ENCODE measurements around the gene HOXD10.

The HOXD10 gene

GRCh38 chr2:176111846-176112374 is 4.7 kb upstream of the HOXD10 start:
- Histone ChIP-seq H3K9me3 (ENCODE audit: control insufficient read depth in 2 of 2, low read length in 2 of 2) (peaks cover 0 to 4% of the 10 kb centered on the region in 2 donors), H3K27ac (ENCODE audit: low read length) (no peak overlapping the region), H3K4me1 (ENCODE audit: control insufficient read depth, insufficient read depth, low read length) (peaks cover 14% of the 10 kb centered on the region), H3K4me3 (ENCODE audit: low read length in 2 of 2) (no peak overlapping the region), H3K36me3 (ENCODE audit: control insufficient read depth in 2 of 2, insufficient read depth in 2 of 2, low read length in 2 of 2) (no peaks in the 10 kb centered on the region), H3K9ac (ENCODE audit: low read length in 2 of 2) (no peak overlapping the region), H3K27me3 (ENCODE audit: control insufficient read depth in 1 of 2, insufficient read depth in 2 of 2, low read length in 2 of 2) (peaks cover 80 to 91% of the 10 kb centered on the region in 2 donors)

GRCh38 chr2:176112375-176113302 is 3.9 kb upstream of the HOXD10 start:
- H3K9ac ChIP-seq (ENCODE audit: low read length in 2 of 2): no peak overlapping the region
- no peak overlapping the region for H3K27ac ChIP-seq (ENCODE audit: low read length)

GRCh38 chr2:176114120-176114929 is 2.3 kb upstream of the HOXD10 start:
- no peaks in the 10 kb centered on the region for H3K36me3 ChIP-seq (ENCODE audit: control insufficient read depth in 2 of 2, insufficient read depth in 2 of 2, low read length in 2 of 2)
- H3K9me3 ChIP-seq (ENCODE audit: control insufficient read depth in 2 of 2, low read length in 2 of 2): peaks cover 0 to 4% of the 10 kb centered on the region in 2 donors
- peaks cover 3% of the 10 kb centered on the region for H3K4me1 ChIP-seq (ENCODE audit: control insufficient read depth, insufficient read depth, low read length)
- H3K27ac ChIP-seq (ENCODE audit: low read length): no peak overlapping the region
- H3K4me3 ChIP-seq (ENCODE audit: low read length in 2 of 2): no peak overlapping the region
- H3K27me3 ChIP-seq (ENCODE audit: control insufficient read depth in 1 of 2, insufficient read depth in 2 of 2, low read length in 2 of 2): peaks cover 87 to 97% of the 10 kb centered on the region in 2 donors
- H3K9ac ChIP-seq (ENCODE audit: low read length in 2 of 2): no peak overlapping the region

More at GRCh38 chr2:176112375-176113302, 3.9 kb upstream of the HOXD10 start:
- Histone ChIP-seq H3K9me3 (ENCODE audit: control insufficient read depth in 2 of 2, low read length in 2 of 2) (peaks cover 0 to 4% of the 10 kb centered on the region in 2 donors), H3K4me1 (ENCODE audit: control insufficient read depth, insufficient read depth, low read length) (peaks cover 9% of the 10 kb centered on the region), H3K4me3 (ENCODE audit: low read length in 2 of 2) (no peak overlapping the region), H3K27me3 (ENCODE audit: control insufficient read depth in 1 of 2, insufficient read depth in 2 of 2, low read length in 2 of 2) (peaks cover 83 to 93% of the 10 kb centered on the region in 2 donors), H3K36me3 (ENCODE audit: control insufficient read depth in 2 of 2, insufficient read depth in 2 of 2, low read length in 2 of 2) (no peaks in the 10 kb centered on the region)

GRCh38 chr2:176114930-176115625 is 1.5 kb upstream of the HOXD10 start:
- Histone ChIP-seq H3K9me3 (ENCODE audit: control insufficient read depth in 2 of 2, low read length in 2 of 2) (peaks cover 4% of the 10 kb centered on the region in 2 donors), H3K36me3 (ENCODE audit: control insufficient read depth in 2 of 2, insufficient read depth in 2 of 2, low read length in 2 of 2) (no peaks in the 10 kb centered on the region), H3K4me1 (ENCODE audit: control insufficient read depth, insufficient read depth, low read length) (peaks cover 3% of the 10 kb centered on the region), H3K4me3 (ENCODE audit: low read length in 2 of 2) (no peak overlapping the region), H3K27me3 (ENCODE audit: control insufficient read depth in 1 of 2, insufficient read depth in 2 of 2, low read length in 2 of 2) (peaks cover 87 to 97% of the 10 kb centered on the region in 2 donors), H3K9ac (ENCODE audit: low read length in 2 of 2) (no peak overlapping the region), H3K27ac (ENCODE audit: low read length) (no peak overlapping the region)

GRCh38 chr2:176117162-176117822 is 714 bp downstream of the HOXD10 start:
- no peak overlapping the region for H3K4me3 ChIP-seq (ENCODE audit: low read length in 2 of 2)
- H3K9ac ChIP-seq (ENCODE audit: low read length in 2 of 2): no peak overlapping the region
- H3K27ac ChIP-seq (ENCODE audit: low read length): no peak overlapping the region
- no peaks in the 10 kb centered on the region for H3K36me3 ChIP-seq (ENCODE audit: control insufficient read depth in 2 of 2, insufficient read depth in 2 of 2, low read length in 2 of 2)
- peaks cover 2 to 4% of the 10 kb centered on the region in 2 donors for H3K9me3 ChIP-seq (ENCODE audit: control insufficient read depth in 2 of 2, low read length in 2 of 2)
- peaks cover under 1% of the 10 kb centered on the region for H3K4me1 ChIP-seq (ENCODE audit: control insufficient read depth, insufficient read depth, low read length)
- H3K27me3 ChIP-seq (ENCODE audit: control insufficient read depth in 1 of 2, insufficient read depth in 2 of 2, low read length in 2 of 2): peaks cover 84 to 97% of the 10 kb centered on the region in 2 donors

GRCh38 chr2:176117823-176118371 is 1.3 kb downstream of the HOXD10 start:
- no peaks in the 10 kb centered on the region for H3K36me3 ChIP-seq (ENCODE audit: control insufficient read depth in 2 of 2, insufficient read depth in 2 of 2, low read length in 2 of 2)
- peaks cover 78 to 97% of the 10 kb centered on the region in 2 donors for H3K27me3 ChIP-seq (ENCODE audit: control insufficient read depth in 1 of 2, insufficient read depth in 2 of 2, low read length in 2 of 2)
- peaks cover 6% of the 10 kb centered on the region for H3K4me1 ChIP-seq (ENCODE audit: control insufficient read depth, insufficient read depth, low read length)
- no peak overlapping the region for H3K9ac ChIP-seq (ENCODE audit: low read length in 2 of 2)
- no peak overlapping the region for H3K4me3 ChIP-seq (ENCODE audit: low read length in 2 of 2)
- H3K27ac ChIP-seq (ENCODE audit: low read length): no peak overlapping the region
- H3K9me3 ChIP-seq (ENCODE audit: control insufficient read depth in 2 of 2, low read length in 2 of 2): peaks cover 0 to 4% of the 10 kb centered on the region in 2 donors

GRCh38 chr2:176118601-176119339 is 2.2 kb downstream of the HOXD10 start:
- Histone ChIP-seq H3K9ac (ENCODE audit: low read length in 2 of 2) (no peak overlapping the region), H3K4me3 (ENCODE audit: low read length in 2 of 2) (no peak overlapping the region), H3K36me3 (ENCODE audit: control insufficient read depth in 2 of 2, insufficient read depth in 2 of 2, low read length in 2 of 2) (no peaks in the 10 kb centered on the region), H3K9me3 (ENCODE audit: control insufficient read depth in 2 of 2, low read length in 2 of 2) (peaks cover 0 to 4% of the 10 kb centered on the region in 2 donors), H3K4me1 (ENCODE audit: control insufficient read depth, insufficient read depth, low read length) (peaks cover 14% of the 10 kb centered on the region), H3K27me3 (ENCODE audit: control insufficient read depth in 1 of 2, insufficient read depth in 2 of 2, low read length in 2 of 2) (peaks cover 76 to 98% of the 10 kb centered on the region in 2 donors), H3K27ac (ENCODE audit: low read length) (no peak overlapping the region)

GRCh38 chr2:176120364-176121189 is 4.0 kb downstream of the HOXD10 start:
- no peaks in the 10 kb centered on the region for H3K36me3 ChIP-seq (ENCODE audit: control insufficient read depth in 2 of 2, insufficient read depth in 2 of 2, low read length in 2 of 2)
- no peak overlapping the region for H3K4me3 ChIP-seq (ENCODE audit: low read length in 2 of 2)
- peaks cover 14% of the 10 kb centered on the region for H3K4me1 ChIP-seq (ENCODE audit: control insufficient read depth, insufficient read depth, low read length)
- peaks cover 78 to 98% of the 10 kb centered on the region in 2 donors for H3K27me3 ChIP-seq (ENCODE audit: control insufficient read depth in 1 of 2, insufficient read depth in 2 of 2, low read length in 2 of 2)
- no peak overlapping the region for H3K9ac ChIP-seq (ENCODE audit: low read length in 2 of 2)
- no peak overlapping the region for H3K27ac ChIP-seq (ENCODE audit: low read length)
- peaks cover 0 to 4% of the 10 kb centered on the region in 2 donors for H3K9me3 ChIP-seq (ENCODE audit: control insufficient read depth in 2 of 2, low read length in 2 of 2)
